Measurements from ENCODE around the gene FOXA1.

The FOXA1 gene

DNA sequence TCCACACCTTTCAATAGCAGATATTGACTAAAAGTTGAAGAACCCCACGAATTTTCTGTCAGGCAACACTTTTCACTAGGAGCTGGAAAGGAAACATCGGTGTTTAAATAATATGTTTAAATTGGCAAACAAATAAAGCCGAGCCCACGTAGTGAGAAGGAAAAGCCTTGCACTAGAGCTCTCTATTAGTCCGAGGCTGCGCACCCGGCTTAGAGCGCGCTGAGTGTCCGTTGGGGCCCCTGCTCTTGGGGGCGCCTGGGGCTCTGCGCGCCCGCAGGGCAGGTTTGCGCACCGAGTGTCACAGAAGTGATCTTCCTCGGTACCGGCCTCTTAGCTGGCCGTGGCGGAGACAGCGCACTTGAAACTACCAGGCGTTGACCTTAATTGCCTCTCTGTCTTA is 6.8 kb upstream of the FOXA1 start:
- no peak for DNase-seq

DNA sequence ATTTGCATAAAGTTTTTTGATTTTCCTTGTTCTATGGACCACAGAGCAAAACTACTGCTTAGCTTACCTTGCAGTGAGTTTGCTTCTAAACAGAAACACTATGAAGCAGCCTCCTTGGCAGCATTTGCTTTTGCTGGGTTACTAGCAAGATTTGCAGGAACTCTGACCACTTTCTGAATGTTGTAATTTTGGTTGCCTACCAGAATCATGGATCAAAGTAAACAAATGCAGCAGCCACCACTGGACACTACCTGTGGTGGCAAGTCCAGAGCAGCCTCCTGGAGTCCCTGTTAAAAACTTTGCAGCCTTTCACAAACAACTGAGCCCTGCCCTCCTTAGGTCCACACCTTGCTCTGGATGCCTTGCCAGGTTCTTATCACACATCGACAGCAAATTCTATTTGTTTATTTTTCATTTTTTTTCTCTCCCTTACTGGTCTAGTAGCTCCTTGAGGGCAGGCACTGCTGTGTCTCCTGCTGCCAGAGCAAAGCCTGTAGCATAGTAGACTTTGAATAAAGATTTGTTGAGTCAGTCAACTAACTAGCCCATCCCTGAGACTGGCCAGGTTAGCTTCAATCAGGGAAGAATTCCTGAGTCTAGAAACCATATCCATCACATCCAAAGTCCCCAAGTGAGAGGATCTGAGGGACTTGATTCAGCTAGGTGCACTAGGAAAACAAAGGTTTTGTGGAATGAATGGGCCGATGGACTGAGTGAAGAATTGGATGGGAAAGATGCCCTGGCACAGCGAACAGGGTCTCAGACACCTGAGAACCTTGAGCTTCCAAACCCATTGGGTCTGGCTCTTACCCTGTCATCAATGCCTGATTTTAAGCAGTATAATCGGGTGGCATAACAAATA is 6.1 kb upstream of the FOXA1 start:
- DNase-seq, result no peak

DNA sequence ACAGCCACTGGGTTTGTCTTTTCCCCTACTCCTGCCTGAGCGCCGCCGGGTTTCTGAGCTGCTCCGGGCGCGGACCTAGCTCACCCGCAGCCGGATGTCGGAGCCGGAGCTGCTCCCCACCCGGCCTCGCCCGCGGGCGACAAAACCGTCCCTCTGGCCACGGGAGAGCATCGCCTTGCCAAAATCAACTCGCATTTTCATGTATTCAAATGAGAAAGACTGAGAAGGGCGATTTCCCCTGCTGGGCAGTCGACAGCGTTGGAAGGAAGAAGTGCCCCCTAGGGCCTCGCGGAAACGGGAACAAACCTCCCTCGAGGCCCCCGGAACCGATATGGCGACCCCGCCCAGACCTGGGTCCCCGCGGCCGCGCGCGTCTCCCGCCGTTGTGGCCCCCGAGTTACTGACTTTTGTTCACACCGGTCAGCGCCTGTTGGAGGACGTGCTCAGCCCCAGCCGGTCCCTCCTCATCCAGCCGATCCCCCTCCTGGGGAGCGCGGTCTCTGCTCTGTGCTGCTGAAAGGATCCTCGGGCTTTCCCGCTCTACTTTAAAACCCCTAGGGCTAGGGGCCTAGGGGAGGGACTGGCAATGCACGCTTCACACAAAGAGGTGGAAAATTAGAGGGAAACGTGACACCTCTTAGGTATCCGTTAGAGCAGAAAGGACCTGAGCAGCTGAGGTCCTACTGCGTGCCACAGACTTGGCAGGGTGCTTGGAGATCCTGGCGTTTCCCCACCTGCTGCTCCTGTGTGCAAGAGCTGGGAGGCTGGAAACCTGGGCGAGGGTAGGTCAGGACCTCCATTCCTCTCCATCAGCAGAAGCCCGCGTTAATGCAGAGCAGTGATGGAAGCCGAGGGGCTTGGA is 4.7 kb upstream of the FOXA1 start:
- DNase-seq, result no peak

DNA sequence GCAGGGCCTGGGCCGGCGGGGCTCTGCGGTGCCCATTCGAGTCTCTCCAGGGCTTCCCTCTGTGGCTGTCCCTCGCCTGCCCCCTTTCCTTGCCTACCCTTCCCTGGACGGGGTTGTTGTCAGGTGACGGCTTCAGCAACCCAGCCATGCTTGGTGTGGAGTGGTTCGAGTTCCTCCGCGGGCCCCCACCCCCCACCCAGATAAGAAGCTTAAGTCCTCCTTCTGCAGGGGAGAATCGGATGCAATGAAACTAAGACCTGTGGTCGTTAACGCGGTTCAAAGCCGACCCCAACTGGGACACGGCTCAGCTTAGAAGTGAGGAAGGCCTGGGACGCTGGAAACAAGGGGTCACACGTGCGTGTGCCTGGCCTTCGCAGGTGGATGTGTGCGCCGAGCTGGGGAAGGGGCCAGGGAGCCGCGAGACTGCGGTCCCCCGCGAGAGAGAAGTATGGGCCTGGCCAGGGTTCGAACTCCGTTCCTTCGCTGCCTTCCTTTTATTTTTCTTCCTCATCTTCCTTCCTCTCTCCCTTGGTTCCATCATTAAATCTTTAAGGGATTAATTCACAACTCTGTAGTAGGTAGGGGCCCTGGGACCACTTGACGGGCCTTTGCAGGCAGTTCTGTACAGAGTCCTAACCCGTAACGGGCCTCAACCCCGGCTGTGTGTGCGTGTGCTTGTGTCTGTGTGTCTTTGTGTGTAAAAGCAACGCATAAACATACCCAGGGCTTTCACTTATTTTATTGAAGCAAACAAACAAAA is 3.9 kb upstream of the FOXA1 start:
- no peak for DNase-seq

DNA sequence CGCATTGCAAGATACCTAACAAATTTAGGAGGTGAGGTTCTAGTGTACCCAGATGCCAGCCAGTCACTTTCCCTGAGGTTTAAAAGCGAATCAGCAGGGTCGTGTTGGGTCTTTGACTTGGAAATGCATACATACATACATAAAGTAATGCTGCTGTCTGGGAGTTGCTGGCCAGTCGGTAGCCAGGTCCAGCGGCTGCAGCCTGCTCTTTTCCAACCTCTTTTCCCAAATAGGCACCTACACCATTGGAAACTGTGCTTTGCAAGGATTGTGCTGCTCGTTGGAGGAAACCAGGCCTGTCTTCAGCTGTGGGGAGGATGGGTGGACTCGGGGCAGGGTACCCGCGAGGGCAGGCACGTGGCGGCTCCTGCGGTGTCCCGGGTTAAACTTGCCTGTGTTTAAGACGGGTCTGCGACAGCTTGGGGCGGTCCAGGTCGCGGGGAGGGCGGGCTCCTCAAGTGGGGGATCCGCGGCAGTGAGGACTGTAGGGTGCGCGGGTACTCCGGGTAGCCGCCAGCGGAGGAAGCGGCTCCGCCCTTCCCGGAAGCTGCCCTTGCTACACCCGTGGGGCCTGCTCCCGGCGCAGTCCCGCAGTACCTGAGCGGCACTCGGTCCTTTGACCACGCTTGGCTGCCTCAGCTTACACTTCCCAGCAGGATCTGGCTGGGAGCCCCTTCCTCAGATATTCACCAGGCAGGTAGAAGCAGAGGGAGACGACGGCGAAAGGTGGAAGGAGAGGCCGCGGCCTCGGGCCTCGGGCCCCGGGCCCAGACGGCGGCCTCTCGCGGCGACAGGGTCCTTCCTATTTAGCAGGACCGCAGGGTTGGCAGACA is 3.1 kb upstream of the FOXA1 start:
- no peak for DNase-seq

DNA sequence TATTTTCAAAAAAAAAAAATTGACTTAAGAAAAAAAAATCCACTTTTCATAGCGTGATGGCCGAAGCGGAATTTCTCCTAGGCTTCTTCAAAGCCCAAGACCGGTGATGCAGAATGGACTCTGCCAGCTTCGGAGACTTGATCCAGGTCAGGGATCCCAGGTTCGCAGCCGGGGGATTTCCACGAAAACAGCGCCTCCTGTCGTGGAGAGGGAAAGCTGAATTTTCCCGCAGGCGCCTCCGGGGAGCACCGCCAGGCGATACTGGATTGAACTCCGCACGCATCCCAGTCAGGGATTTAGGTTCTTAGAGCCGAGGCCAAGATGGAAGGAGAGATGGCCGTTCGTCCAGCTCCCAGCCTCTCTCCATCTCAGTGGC is 2.5 kb upstream of the FOXA1 start:
- no peak for DNase-seq

DNA sequence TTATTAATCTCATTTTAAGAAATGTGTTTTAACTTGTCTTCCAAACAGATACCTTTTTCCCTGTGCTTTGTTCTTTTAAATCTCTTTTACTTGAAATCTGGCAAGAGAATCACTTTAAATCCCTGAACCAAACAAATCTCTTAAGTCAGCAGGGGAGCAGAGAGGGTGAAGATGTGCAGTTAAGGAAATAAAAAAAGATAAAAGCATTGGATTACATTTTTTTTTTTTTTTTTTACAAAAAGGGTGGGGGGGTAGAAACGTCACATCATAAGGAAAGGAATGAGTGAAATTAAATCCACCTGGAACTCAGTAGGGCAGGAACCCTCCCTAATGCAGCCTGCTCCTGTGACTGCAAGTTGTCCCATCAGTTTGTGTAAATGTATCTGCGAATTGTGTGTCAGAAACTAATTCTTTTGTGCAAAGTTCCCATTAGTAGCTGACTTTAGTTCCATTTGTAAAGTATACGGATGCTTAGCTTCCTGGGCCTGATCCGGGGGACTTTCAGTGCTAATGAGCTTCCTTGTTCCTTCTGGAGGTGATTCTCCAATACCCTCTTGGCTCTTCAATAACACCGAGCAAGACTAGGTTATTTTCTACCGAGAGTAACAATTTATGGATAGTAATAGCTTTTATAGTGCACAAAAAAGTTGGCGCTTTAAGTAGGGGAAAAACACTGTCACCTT is 1.9 kb upstream of the FOXA1 start:
- DNase-seq, result no peak

DNA sequence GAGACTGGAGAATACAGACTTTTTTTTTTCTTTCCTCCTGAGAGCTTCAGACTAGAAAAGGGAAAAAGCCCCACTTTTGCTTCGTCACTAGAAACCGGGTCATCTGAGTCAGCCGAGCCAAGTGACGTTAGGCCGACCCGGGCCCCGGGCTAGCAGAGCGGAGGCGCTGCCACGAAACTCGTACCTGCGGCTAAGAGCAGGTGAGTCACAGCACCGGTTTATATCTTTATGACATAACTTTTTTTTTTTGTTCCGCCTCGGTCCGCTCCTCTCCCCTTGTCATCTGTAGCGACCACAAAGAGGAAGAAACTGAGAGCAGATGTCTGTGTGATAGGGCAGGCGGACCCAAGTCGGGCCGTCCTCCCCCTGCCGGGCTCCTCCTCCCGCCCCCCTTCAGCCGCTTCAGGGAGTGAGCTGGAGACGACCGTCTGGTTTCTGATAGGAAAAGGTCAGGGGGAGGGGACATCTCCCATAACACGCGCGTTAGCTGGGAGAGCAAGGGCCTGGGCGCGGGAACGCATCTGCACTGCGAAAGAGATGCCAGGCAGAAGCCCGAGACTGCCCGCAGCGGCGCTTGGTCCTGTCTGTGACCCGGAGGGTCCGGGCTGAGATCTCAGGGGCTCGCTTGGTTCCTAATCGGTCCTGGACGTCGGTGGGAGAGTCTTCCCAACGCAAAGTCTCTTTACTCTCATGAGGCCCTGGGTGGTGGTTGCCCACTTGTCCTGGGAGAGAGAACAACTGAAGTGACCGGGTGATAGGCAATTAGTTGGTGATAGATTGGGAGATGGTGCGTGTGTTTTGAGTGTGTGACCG is 966 bp upstream of the FOXA1 start:
- peak; percentile 55 for DNase-seq

DNA sequence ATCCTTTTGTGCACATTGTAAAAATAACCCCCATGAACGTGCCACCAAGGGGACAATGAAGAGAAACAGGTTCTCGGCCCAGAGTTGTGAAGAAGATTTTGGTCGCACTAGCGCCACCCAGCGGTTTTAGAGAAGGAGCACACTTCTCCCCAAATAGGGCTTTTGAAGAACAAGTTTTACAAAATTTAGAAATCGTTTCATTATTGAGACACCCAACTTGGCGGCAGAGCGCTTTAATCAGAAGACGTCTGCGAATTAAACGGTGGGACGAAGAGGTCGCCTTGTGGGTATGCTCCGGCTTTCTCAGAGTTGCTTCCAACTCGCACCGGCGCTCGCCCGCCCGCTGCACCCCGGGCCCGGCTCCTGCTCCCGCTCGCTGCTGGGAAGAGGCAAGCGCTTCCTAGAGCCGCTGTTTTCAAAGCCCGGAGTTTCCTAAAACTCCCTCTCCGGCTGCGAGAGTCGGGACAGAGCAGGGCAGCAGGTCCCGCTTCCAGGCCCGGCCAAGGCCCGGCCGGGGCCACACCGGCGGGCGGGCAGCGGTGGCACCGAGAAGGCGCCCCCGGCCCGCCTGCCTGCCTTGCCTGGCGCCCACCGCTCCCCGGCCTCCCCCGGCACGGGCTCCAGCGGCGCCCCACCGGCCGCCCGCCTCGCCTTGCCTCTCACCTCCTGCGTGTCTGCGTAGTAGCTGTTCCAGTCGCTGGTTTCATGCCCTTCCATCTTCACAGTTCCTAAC is 645 bp downstream of the FOXA1 start:
- DNase-seq, result no peak

DNA sequence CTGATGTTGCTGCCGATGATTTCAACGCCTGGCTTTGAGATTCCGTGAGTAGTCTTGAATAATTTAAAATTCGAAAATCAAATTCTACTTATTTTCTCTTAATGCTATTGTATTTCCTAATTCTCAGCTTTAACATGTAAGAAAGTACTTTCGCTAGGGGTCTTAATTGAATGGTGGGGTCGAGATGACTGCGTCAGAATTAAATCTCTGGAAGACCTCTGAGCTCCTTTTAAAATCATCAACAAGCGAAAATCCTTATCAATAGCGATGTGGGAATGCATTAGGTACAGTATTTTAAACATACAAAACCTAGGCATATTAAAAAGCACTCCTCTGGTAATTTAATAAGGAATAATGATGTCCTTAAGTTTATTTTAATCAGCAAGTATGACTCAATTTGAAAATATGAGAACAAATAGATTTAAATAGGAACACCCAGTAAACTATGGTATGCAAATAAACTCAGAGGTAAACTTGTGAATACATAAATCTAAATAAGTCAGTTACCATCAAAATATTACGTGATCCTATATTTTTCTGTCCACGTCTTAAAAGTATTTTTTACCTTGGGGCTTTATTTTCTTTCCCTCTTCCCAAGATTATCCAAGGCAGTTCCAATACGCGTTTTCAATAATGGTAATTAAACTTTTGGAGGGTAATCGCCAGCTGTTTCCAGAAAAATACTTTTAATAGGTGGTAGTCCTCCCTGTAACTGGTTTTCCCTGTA is 1.4 kb downstream of the FOXA1 start:
- DNase-seq, result no peak

DNA sequence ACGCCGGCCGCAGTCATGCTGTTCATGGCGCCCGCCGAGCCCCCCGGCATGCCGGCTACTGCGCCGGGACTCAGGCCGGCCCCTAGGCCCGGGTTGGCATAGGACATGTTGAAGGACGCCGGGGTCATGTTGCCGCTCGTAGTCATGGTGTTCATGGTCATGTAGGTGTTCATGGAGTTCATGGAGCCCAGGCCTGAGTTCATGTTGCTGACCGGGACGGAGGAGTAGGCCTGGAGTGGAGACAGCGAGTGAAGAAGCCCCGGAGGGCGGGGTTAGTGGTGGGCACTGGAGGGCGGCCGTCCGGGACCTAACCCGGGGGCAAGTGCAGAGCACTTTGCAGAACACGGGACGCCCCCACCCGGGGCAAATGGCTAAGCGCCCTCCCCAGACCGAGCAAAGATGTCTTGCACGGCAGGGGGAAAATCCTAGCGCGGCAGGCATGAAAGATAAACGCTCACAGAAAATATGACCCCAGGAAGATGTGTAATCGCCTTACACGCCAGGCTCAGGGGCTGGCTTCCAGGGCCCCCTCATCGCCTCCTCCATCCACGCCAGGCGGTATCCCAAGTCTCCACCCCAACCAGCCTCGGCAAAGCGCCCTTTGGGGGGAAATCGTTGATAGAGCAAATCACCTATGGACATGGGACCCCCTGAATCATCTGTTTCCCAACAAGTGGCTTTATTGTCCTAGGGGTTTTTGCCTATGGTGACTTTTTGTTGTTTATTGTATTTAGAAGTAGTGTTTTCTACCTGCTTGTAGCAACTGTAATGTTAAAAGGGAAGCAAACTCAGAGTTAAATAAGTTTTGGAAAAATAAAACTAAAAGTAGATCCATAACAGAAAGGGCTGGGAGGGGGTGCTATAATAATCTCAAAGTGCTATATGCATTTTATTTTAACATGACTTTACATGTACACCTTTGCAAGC is 2.3 kb downstream of the FOXA1 start:
- DNase-seq, result no peak

DNA sequence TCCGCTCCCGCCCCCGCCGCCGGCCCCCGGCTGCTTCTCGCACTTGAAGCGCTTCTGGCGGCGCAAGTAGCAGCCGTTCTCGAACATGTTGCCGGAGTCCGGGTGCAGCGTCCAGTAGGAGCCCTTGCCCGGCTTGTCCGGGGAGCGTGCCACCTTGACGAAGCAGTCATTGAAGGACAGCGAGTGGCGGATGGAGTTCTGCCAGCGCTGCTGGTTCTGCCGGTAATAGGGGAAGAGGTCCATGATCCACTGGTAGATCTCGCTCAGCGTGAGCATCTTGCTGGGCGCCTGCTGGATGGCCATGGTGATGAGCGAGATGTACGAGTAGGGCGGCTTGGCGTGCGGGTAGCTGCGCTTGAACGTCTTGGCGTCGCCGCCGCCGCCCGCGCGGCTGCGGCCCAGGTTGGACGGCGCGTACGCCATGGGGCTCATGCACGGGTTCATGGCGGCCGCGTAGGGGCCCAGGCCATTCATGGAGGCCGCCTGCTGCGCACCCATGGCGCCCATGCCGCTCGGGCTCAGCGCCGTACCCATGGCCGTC is 3.0 kb downstream of the FOXA1 start:
- no peak for DNase-seq

DNA sequence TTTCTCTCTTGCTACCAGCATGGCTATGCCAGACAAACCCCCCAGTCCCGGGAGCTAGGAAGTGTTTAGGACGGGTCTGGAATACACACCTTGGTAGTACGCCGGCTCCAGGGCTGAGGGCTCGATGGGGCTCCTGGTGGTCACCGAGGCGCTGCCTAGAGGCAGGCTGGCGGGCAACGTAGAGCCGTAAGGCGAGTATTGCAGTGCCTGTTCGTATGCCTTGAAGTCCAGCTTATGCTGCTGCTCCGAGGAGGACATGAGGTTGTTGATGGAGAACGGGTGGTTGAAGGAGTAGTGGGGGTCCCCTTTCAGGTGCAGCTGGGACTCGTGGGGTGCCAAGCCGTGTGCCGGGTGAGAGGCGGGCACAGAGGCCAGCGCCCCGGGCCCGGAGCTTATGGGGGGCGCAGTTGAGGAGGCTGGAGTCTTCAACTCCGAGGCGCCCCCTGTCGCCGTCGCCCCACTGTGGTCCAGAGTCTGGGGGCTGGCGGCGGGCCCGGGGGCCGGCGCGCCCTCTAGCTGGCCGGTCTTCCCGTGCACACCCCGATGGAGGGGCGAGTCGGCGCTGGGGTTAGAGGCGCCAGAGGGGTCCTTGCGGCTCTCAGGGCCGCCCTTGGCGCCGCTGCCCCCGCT is 3.6 kb downstream of the FOXA1 start:
- DNase-seq, result no peak

DNA sequence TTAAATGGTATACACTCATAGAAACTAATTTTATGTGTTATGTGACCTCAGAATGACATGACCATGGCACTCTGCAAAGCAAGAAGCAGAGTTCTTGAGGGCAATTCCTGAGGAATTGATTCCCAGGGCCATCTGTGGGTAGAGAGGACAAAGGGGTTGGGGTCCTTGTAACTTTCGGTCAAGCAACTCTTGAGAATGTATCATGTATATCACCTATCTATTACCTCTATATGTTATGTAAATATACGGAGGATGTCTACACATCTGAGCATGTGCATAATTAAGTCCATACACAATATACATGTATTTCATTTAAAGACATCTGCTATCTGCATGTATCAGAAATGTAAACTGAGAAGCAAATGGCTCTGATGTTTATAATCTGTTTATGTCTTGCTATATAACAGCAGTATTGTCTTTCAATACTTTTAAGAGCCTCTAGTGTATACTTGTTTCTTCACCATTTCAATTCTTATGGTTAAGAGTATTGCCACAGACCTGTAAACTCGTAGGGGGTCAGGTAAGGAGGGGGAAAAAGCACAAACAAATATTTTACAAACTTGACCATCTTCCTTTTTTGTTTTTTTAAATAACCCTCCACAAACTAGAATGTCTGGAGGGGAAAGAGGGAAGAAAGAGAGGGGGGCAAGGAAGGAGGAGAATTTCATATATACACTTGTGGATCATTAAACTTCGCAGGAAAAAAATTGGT is 4.5 kb downstream of the FOXA1 start:
- DNase-seq, result no peak

DNA sequence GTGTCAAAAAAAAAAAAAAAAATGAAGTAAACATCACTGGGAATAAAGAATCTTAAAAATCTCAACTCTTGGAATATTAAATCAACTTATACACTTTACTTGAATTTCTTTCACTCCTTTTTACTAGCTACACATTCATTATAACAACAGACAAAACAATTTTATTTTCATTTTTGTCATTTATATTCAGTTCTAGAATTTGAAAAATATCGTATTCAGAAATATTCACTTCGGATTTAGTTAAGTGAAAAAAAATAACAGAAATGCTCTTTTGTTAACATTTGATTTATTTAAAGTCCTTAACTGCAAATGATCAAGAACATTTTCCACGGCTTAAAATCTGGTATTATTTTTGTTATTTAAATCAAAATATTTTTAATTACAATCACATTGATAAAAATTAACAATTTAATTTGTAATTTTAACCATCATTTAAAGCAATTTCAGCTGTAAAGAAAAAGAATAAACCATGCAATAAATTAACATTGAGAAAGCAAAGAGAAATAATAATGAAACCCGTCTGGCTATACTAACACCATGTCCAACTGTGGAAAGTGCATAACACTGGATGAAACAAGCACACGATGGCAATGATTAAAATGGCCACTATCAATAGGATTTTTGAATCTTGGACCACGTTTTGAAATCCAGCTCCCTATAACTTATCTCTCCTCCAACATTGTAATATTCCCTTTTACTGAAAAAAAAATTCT is 5.2 kb downstream of the FOXA1 start:
- DNase-seq, result no peak

Measured in activated CD8-positive, alpha-beta memory T cell treated with anti-CD3 and anti-CD28 coated beads, Interleukin-2, amount 50 U/mL, for 4 hours (primary cell).